NT2/D1 (cell line): Measurements from ENCODE around the gene AKR1C4.

ENCODE experiments used
- SUZ12 ChIP-seq: IDR thresholded peaks from 2 replicates; pipeline ENCODE4 v1.6.1; 2011; ENCODE audit not compliant: insufficient read length, insufficient read depth; ENCODE audit errors: extremely low read depth
- YY1 ChIP-seq: IDR thresholded peaks from 2 replicates; pipeline ENCODE4 v1.6.1; 2011; ENCODE audit not compliant: insufficient read length, insufficient read depth
- ZNF274 ChIP-seq: IDR thresholded peaks from 2 replicates; pipeline ENCODE4 v1.6.1; 2011; ENCODE audit warnings: mild to moderate bottlenecking, low read depth, low read length

- TF ChIP-seq ZNF274: no peak
- no peak for TF ChIP-seq YY1
- TF ChIP-seq SUZ12: no peak
Observed at GRCh38 chr10:5233324-5233723, 36.7 kb downstream of the AKR1C4 start.
